MCF 10A (cell line): Measurements from ENCODE around the gene FSTL3. TPM values are rescaled to one million over a fixed set of nuclear protein-coding genes. Genes with fewer than 3 reads are reported as not detected.

Experiments
- BruUV-seq: library from RNA; stranded (reverse); fragments of 400-500 nt; replicated peaks from 2 replicates; lab custom pipeline; 2021; lab: Mats Ljungman, UMichigan
- CTCF ChIA-PET: fragments of 300-600 bp; sonication (Branson Sonifier 250); formaldehyde crosslinking; extraction: SDS; loops from one replicate; lab custom pipeline; 2021; ENCODE audit warnings: antibody characterized with exemption, inconsistent platforms; lab: Yijun Ruan, JAX
- POLR2A ChIA-PET: fragments of 300-600, 350-650 bp; sonication (Branson Sonifier 250); formaldehyde crosslinking; extraction: SDS; loops from one replicate; lab custom pipeline; 2020; ENCODE audit warnings: antibody characterized with exemption, inconsistent platforms; lab: Yijun Ruan, JAX
- DNase-seq: peaks from one replicate; pipeline ENCODE4 v3.0.0-alpha.2; 2018; ENCODE audit not compliant: unreplicated experiment
- H3K27ac Mint-ChIP-seq: one replicate; pipeline ENCODE4 v1.8.0; 2022; ENCODE audit warnings: mild to moderate bottlenecking, low read depth, mixed read lengths; ENCODE audit not compliant: unreplicated experiment
- H3K27me3 Mint-ChIP-seq: one replicate; pipeline ENCODE4 v1.8.0; 2022; ENCODE audit warnings: mixed read lengths; ENCODE audit not compliant: insufficient read depth, unreplicated experiment
- H3K36me3 Mint-ChIP-seq: one replicate; pipeline ENCODE4 v1.8.0; 2022; ENCODE audit warnings: mild to moderate bottlenecking, moderate library complexity, mixed read lengths; ENCODE audit not compliant: insufficient read depth, unreplicated experiment
- H3K4me1 Mint-ChIP-seq: one replicate; pipeline ENCODE4 v1.8.0; 2022; ENCODE audit warnings: mixed read lengths; ENCODE audit not compliant: insufficient read depth, unreplicated experiment
- H3K4me3 Mint-ChIP-seq: one replicate; pipeline ENCODE4 v1.8.0; 2022; ENCODE audit warnings: mild to moderate bottlenecking, moderate library complexity, mixed read lengths; ENCODE audit not compliant: unreplicated experiment
- H3K9me3 Mint-ChIP-seq: one replicate; pipeline ENCODE4 v1.8.0; 2022; ENCODE audit warnings: mixed read lengths; ENCODE audit not compliant: unreplicated experiment
- CTCF ChIP-seq: fragments of 200-600 bp; IDR thresholded peaks from one replicate; pipeline ENCODE4 v1.8.0; 2022; ENCODE audit warnings: antibody characterized with exemption, mild to moderate bottlenecking; ENCODE audit not compliant: unreplicated experiment
- intact Hi-C: fragments of 100-400 bp; cut with micrococcal nuclease; formaldehyde crosslinking; loops from 2 replicates; pipeline ENCODE4 v1.14.1; 2022
- total RNA-seq: library from RNA; stranded (reverse); gene quantifications from 2 replicates; pipeline ENCODE4 v1.2.3, GENCODE V29; 2022

Gene FSTL3
- total RNA-seq, 1 experiment from 2014 or later = 183 TPM

- Mint-ChIP-seq H3K9me3 (no peaks in the 10 kb centered on the region), H3K36me3 (peaks cover 42% of the 10 kb centered on the region), H3K4me1 (peaks cover 11% of the 10 kb centered on the region), H3K4me3 (no peak overlapping the region), H3K27ac (no peak overlapping the region), H3K27me3 (no peaks in the 10 kb centered on the region)
- ChIA-PET POLR2A (no interaction called here), CTCF (interaction anchor here (0.6 to 0.8 kb wide), 2 partner anchors 71 to 74 kb away, joined by 3 to 5 read pairs; no protein-coding TSS in a partner anchor)
- intact Hi-C loops = no loop called here
- no peak for DNase-seq
- no TSS peak for BruUV-seq
- no peak for TF ChIP-seq CTCF
Measured at GRCh38 chr19:655691-656090, 20.5 kb upstream of the FSTL3 start.

GRCh38 chr19:656751-657559, 19.2 kb upstream of the FSTL3 start:
- CTCF ChIA-PET = interaction anchor here (0.6 kb wide), 1 partner anchor 34 kb away, joined by 3 read pairs; no protein-coding TSS in a partner anchor
- no peak for DNase-seq
- no peak for TF ChIP-seq CTCF
- intact Hi-C loops = no loop called here
- no TSS peak for BruUV-seq
- Mint-ChIP-seq H3K4me1 (peaks cover 18% of the 10 kb centered on the region), H3K27ac (no peak overlapping the region), H3K4me3 (no peak overlapping the region), H3K27me3 (no peaks in the 10 kb centered on the region), H3K36me3 (peaks cover 33% of the 10 kb centered on the region), H3K9me3 (no peaks in the 10 kb centered on the region)
- POLR2A ChIA-PET = no interaction called here

GRCh38 chr19:657611-658010, 18.6 kb upstream of the FSTL3 start:
- Mint-ChIP-seq H3K27ac (no peak overlapping the region), H3K36me3 (peaks cover 33% of the 10 kb centered on the region), H3K27me3 (no peaks in the 10 kb centered on the region), H3K4me1 (peaks cover 18% of the 10 kb centered on the region), H3K9me3 (no peaks in the 10 kb centered on the region), H3K4me3 (no peak overlapping the region)
- CTCF ChIA-PET = interaction anchor here (0.6 kb wide), 1 partner anchor 35 kb away, joined by 3 read pairs; no protein-coding TSS in a partner anchor
- TF ChIP-seq CTCF = no peak
- intact Hi-C loops = loop anchor here (2.0 kb wide), 1 partner anchor 25 kb away; the partner anchor contains the start of gene POLRMT
- POLR2A ChIA-PET = no interaction called here
- DNase-seq = no peak
- no TSS peak for BruUV-seq

- ChIA-PET POLR2A (no interaction called here), CTCF (no interaction called here)
- Mint-ChIP-seq H3K9me3 (no peaks in the 10 kb centered on the region), H3K4me3 (no peak overlapping the region), H3K27me3 (no peaks in the 10 kb centered on the region), H3K4me1 (peaks cover 18% of the 10 kb centered on the region), H3K36me3 (peaks cover 28% of the 10 kb centered on the region), H3K27ac (no peak overlapping the region)
- no TSS peak for BruUV-seq
- intact Hi-C loops = loop anchor here (2.0 kb wide), 1 partner anchor 25 kb away; the partner anchor contains the start of gene POLRMT
- DNase-seq = no peak
- no peak for TF ChIP-seq CTCF
Measured at GRCh38 chr19:658059-658839, 17.9 kb upstream of the FSTL3 start.
